Testis (tissue), 3 donors: ENCODE results near the gene DNAJC7. TPM values are rescaled to one million over a fixed set of nuclear protein-coding genes. Genes with fewer than 3 reads are reported as not detected.
A peak's percentile ranks its signal among the peaks of the same experiment; 100 is the strongest.

ENCODE experiments used
- DNase-seq: peaks from one replicate; pipeline ENCODE4 v3.0.0-alpha.2; 2019
- H3K27ac ChIP-seq, 2 donors: fragments of 200-600 bp; sonication (generic); one replicate each; pipeline ENCODE4 v1.5.1; 2019
- H3K27me3 ChIP-seq: fragments of 200-600 bp; sonication (generic); one replicate; pipeline ENCODE4 v1.5.1; 2019
- H3K36me3 ChIP-seq: fragments of 200-600 bp; sonication (generic); one replicate; pipeline ENCODE4 v1.5.1; 2017; ENCODE audit warnings: low read depth; ENCODE audit errors: missing control alignments
- H3K4me1 ChIP-seq: fragments of 200-600 bp; sonication (generic); one replicate; pipeline ENCODE4 v1.5.1; 2019
- H3K4me3 ChIP-seq, 2 donors: fragments of 200-600 bp; sonication (generic); one replicate each; pipeline ENCODE4 v1.5.1; 2017 to 2019
- H3K9me3 ChIP-seq: fragments of 200-600 bp; sonication (generic); one replicate; pipeline ENCODE4 v1.5.1; 2017
- CTCF ChIP-seq, 3 experiments: fragments of 450-650 bp in 2 of 3; fragments of 200-600 bp in 1 of 3; sonication (generic) in 1 of 3; IDR thresholded peaks; one replicate each; pipeline ENCODE4 v1.5.1; 2016 to 2019; ENCODE audit warnings: antibody characterized with exemption in 3 of 3, mild to moderate bottlenecking in 2 of 3, moderate library complexity in 1 of 3
- POLR2A ChIP-seq: fragments of 450-650 bp; IDR thresholded peaks from one replicate; pipeline ENCODE4 v1.6.1; 2017; ENCODE audit warnings: antibody characterized with exemption, mild to moderate bottlenecking, moderate library complexity
- WGBS, 2 donors: methylation state at CpG; one replicate each; pipeline ENCODE4 v1.1.5; 2018; 5-methylcytosine and 5-hydroxymethylcytosine counted together
- intact Hi-C: fragments of 100-400 bp; cut with DNase I; formaldehyde crosslinking; loops from one replicate; pipeline ENCODE4 v1.15.1; 2023; ENCODE audit warnings: low total_unique reads
- polyA plus RNA-seq: library from polyadenylated mRNA; stranded (reverse); fragments of 350-450 nt; fragmentation: Illumina TruSeq; extraction: RNeasy Lipid Tissue Mini Kit (QIAGEN cat#74804); gene quantifications from one replicate; pipeline ENCODE4 v1.2.3, GENCODE V29; 2014; ENCODE audit warnings: low read depth, low replicate concordance; ENCODE audit not compliant: insufficient read depth
- total RNA-seq, 2 donors: library from RNA; depleted of rRNA; stranded (reverse); fragments of >200 nt; gene quantifications; one replicate each; pipeline ENCODE4 v1.2.3, GENCODE V29; 2016

Gene DNAJC7
- total and polyA plus RNA-seq, 3 donors from 2014 or later: 81.1 to 94.3 (median 86.2) TPM

GRCh38 chr17:41967921-41968578 is 49.2 kb downstream of the DNAJC7 start:
- intact Hi-C loops: loop anchor here (5.0 to 10.0 kb wide), 2 partner anchors 57 to 144 kb away; partner anchors contain the start of genes DHX58 and NKIRAS2
- Histone ChIP-seq H3K4me1 (peaks cover 32% of the 10 kb centered on the region), H3K27ac (peak overlapping the region; percentile 90 to 92), H3K27me3 (no peaks in the 10 kb centered on the region), H3K9me3 (no peaks in the 10 kb centered on the region), H3K36me3 (peaks cover 4% of the 10 kb centered on the region), H3K4me3 (peak overlapping the region; percentile 95 to 96)
- DNase-seq: no peak
- 77 to 83% methylated on average over 1 to 37 of the region's 37 CpGs for WGBS, 2 donors
- no peak for TF ChIP-seq POLR2A
- TF ChIP-seq CTCF (IDR thresholded peaks at IDR 0.05): no peak

GRCh38 chr17:41967141-41967920 is 49.9 kb downstream of the DNAJC7 start:
- Histone ChIP-seq H3K36me3 (peaks cover 4% of the 10 kb centered on the region), H3K4me3 (peak overlapping the region; percentile 95 to 96), H3K27me3 (no peaks in the 10 kb centered on the region), H3K27ac (peak overlapping the region; percentile 90 to 92), H3K4me1 (peaks cover 25% of the 10 kb centered on the region), H3K9me3 (no peaks in the 10 kb centered on the region)
- TF ChIP-seq CTCF (IDR thresholded peaks at IDR 0.05) (no peak), POLR2A (no peak)
- peak; percentile 76 for DNase-seq
- 10 to 20% methylated on average over 7 to 39 of the region's 39 CpGs for WGBS, 2 donors
- intact Hi-C loops: loop anchor here (5.0 to 10.0 kb wide), 2 partner anchors 57 to 145 kb away; partner anchors contain the start of genes DHX58 and NKIRAS2

- H3K36me3 ChIP-seq: peaks cover 4% of the 10 kb centered on the region
- H3K9me3 ChIP-seq: no peaks in the 10 kb centered on the region
- no peaks in the 10 kb centered on the region for H3K27me3 ChIP-seq
- intact Hi-C loops: loop anchor here (5.0 to 10.0 kb wide), 2 partner anchors 58 to 146 kb away; partner anchors contain the start of genes DHX58 and NKIRAS2
- 0% methylated on average over 15 to 53 of the region's 71 CpGs for WGBS, 2 donors
- peaks cover 22% of the 10 kb centered on the region for H3K4me1 ChIP-seq
- H3K4me3 ChIP-seq: peak within 1 kb of the TSS; percentile 95 to 96
- no peak for TF ChIP-seq CTCF (IDR thresholded peaks at IDR 0.05)
- no peak for TF ChIP-seq POLR2A
- peak within 1 kb of the TSS; percentile 90 to 92 for H3K27ac ChIP-seq
- DNase-seq: peak; percentile 94
These were observed 50.6 kb downstream of the DNAJC7 start, which contains the start of gene CNP for GRCh38 chr17:41966463-41967140. Gene CNP, plus strand, starts transcription at chr17:41966795. Its CDS starts 90 bp downstream, at chr17:41966885.

- peak; percentile 77 for DNase-seq
- no peaks in the 10 kb centered on the region for H3K27me3 ChIP-seq
- H3K4me3 ChIP-seq: peak overlapping the region; percentile 95 to 96
- peak overlapping the region; percentile 90 to 92 for H3K27ac ChIP-seq
- no peaks in the 10 kb centered on the region for H3K9me3 ChIP-seq
- intact Hi-C loops: loop anchor here (5.0 to 10.0 kb wide), 2 partner anchors 59 to 146 kb away; partner anchors contain the start of genes DHX58 and NKIRAS2
- peaks cover 4% of the 10 kb centered on the region for H3K36me3 ChIP-seq
- no peak for TF ChIP-seq POLR2A
- TF ChIP-seq CTCF (IDR thresholded peaks at IDR 0.05): no peak
- 3% methylated on average over 18 of the region's 18 CpGs for whole genome bisulfite sequencing, 2 donors
- peaks cover 20% of the 10 kb centered on the region for H3K4me1 ChIP-seq
These were observed 51.4 kb downstream of the DNAJC7 start for GRCh38 chr17:41965694-41966462.
